Tibial nerve (tissue), 3 donors: ENCODE results near the gene TMEM176B.

ENCODE experiments used
- POLR2A ChIP-seq, 2 donors: fragments of 450-650 bp; IDR thresholded peaks; one replicate each; pipeline ENCODE4 v1.6.1; 2017; ENCODE audit warnings: antibody characterized with exemption in 2 of 2, mild to moderate bottlenecking in 2 of 2, moderate library complexity in 2 of 2
- TF ChIP-seq, protein P1 (sequence below), 5 experiments: fragments of 200-600 bp in 3 of 5; fragments of 450-650 bp in 2 of 5; sonication (generic) in 3 of 5; IDR thresholded peaks; one replicate each; pipeline ENCODE4 v1.5.1; 2016 to 2019; ENCODE audit warnings: antibody characterized with exemption in 5 of 5, mild to moderate bottlenecking in 3 of 5, moderate library complexity in 2 of 5

GRCh38 chr7:150748376-150748775, 51.8 kb downstream of the TMEM176B start:
- TF ChIP-seq, protein P1, sequence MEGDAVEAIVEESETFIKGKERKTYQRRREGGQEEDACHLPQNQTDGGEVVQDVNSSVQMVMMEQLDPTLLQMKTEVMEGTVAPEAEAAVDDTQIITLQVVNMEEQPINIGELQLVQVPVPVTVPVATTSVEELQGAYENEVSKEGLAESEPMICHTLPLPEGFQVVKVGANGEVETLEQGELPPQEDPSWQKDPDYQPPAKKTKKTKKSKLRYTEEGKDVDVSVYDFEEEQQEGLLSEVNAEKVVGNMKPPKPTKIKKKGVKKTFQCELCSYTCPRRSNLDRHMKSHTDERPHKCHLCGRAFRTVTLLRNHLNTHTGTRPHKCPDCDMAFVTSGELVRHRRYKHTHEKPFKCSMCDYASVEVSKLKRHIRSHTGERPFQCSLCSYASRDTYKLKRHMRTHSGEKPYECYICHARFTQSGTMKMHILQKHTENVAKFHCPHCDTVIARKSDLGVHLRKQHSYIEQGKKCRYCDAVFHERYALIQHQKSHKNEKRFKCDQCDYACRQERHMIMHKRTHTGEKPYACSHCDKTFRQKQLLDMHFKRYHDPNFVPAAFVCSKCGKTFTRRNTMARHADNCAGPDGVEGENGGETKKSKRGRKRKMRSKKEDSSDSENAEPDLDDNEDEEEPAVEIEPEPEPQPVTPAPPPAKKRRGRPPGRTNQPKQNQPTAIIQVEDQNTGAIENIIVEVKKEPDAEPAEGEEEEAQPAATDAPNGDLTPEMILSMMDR (IDR thresholded peaks at IDR 0.05): no peak
- no peak for TF ChIP-seq POLR2A (IDR thresholded peaks at IDR 0.05)
